ENCODE measurements around the gene CDC25B.

The CDC25B gene

GRCh38 chr20:3803289-3803688 is 7.2 kb downstream of the CDC25B start:
- no peak for DNase-seq (ENCODE audit: low read depth, low spot score)

GRCh38 chr20:3803854-3804253 is 7.7 kb downstream of the CDC25B start:
- DNase-seq (ENCODE audit: low read depth, low spot score): no peak

- no peak for DNase-seq (ENCODE audit: low read depth, low spot score)
Observed at GRCh38 chr20:3804254-3804751, 8.2 kb downstream of the CDC25B start.

GRCh38 chr20:3804781-3805180 is 8.7 kb downstream of the CDC25B start:
- no peak for DNase-seq (ENCODE audit: low read depth, low spot score)

GRCh38 chr20:3808544-3808943 is 12.4 kb downstream of the CDC25B start:
- DNase-seq (ENCODE audit: low read depth, low spot score): no peak

- DNase-seq (ENCODE audit: low read depth, low spot score): peak; percentile 85
Observed at GRCh38 chr20:3811467-3812258, 15.6 kb downstream of the CDC25B start.

GRCh38 chr20:3812259-3812681 is 16.2 kb downstream of the CDC25B start:
- DNase-seq (ENCODE audit: low read depth, low spot score): no peak

GRCh38 chr20:3812975-3813847 is 17.1 kb downstream of the CDC25B start:
- DNase-seq (ENCODE audit: low read depth, low spot score): no peak

GRCh38 chr20:3813848-3814581 is 17.9 kb downstream of the CDC25B start:
- DNase-seq (ENCODE audit: low read depth, low spot score): no peak

- DNase-seq (ENCODE audit: low read depth, low spot score): no peak
Observed at GRCh38 chr20:3814928-3815495, 18.9 kb downstream of the CDC25B start.

- DNase-seq (ENCODE audit: low read depth, low spot score): no peak
Observed at GRCh38 chr20:3815703-3816315, 19.7 kb downstream of the CDC25B start.

- DNase-seq (ENCODE audit: low read depth, low spot score): no peak
Observed at GRCh38 chr20:3818155-3819151, 22.3 kb downstream of the CDC25B start.

- no peak for DNase-seq (ENCODE audit: low read depth, low spot score)
Observed at GRCh38 chr20:3819411-3820047, 23.4 kb downstream of the CDC25B start.

- DNase-seq (ENCODE audit: low read depth, low spot score): peak; percentile 89
Observed at GRCh38 chr20:3820048-3820900, 24.2 kb downstream of the CDC25B start, which contains the start of gene AP5S1. AP5S1 (plus strand) TSS chr20:3820547; CDS start chr20:3822118, 1,571 bp downstream.

- DNase-seq (ENCODE audit: low read depth, low spot score): no peak
Observed at GRCh38 chr20:3820901-3821727, 25.0 kb downstream of the CDC25B start.

- DNase-seq (ENCODE audit: low read depth, low spot score): no peak
Observed at GRCh38 chr20:3821996-3822395, 25.9 kb downstream of the CDC25B start.

- no peak for DNase-seq (ENCODE audit: low read depth, low spot score)
Observed at GRCh38 chr20:3823881-3824280, 27.8 kb downstream of the CDC25B start.

Measured in activated CD4-positive, CD25-positive, alpha-beta regulatory T cell treated with anti-CD3 and anti-CD28 coated beads, Interleukin-2, amount 50 U/mL, for 16 hours (primary cell).